Stimulated activated CD8-positive, alpha-beta memory T cell treated with anti-CD3 and anti-CD28 coated beads, Interleukin-15, amount 100 ng/mL, for 4 hours (primary cell): ENCODE results near the gene TMSB4X.

ENCODE experiments used
- DNase-seq, 2 donors: peaks; one replicate each; pipeline ENCODE4 v3.0.0-alpha.2; 2020; ENCODE audit warnings: low read depth in 2 of 2

Gene TMSB4X

DNA sequence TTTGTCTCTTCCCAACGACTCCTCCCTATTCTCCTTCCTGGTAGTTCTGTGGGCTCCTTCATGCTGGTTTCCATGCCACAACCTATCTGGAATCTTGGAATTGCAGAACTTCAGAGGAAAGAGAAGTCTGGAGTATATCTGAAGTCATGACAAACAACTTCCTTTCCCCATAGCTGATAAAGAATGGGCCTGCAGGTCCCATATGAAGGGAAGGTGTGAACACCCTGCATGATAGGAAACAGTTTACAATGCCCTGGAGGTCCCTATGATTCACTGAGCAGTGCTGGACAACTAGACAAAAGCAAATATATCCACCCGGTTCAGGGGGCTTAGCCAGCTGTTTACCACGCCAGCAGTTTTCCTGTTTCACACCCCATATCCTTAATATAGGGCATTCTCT is 50.1 kb downstream of the TMSB4X start:
- no peak for DNase-seq
